Nephron progenitor cell (in vitro differentiated cells): ENCODE data around the gene SP5.
A peak's percentile ranks its signal among the peaks of the same experiment; 100 is the strongest.

Experiments
- DNase-seq: peaks from one replicate; pipeline ENCODE4 v3.0.0; 2021
- H3K27ac Mint-ChIP-seq: 2 replicates; pipeline ENCODE4 v1.8.0; 2021; ENCODE audit warnings: mild to moderate bottlenecking, moderate library complexity, mixed read lengths
- H3K27me3 Mint-ChIP-seq: 2 replicates; pipeline ENCODE4 v1.8.0; 2021; ENCODE audit warnings: mild to moderate bottlenecking, low read depth, mixed read lengths; ENCODE audit not compliant: poor library complexity
- H3K36me3 Mint-ChIP-seq: 2 replicates; pipeline ENCODE4 v1.8.0; 2021; ENCODE audit warnings: low read depth, mixed read lengths
- H3K4me1 Mint-ChIP-seq: 2 replicates; pipeline ENCODE4 v1.8.0; 2021; ENCODE audit warnings: mixed read lengths
- H3K4me3 Mint-ChIP-seq: 2 replicates; pipeline ENCODE4 v1.8.0; 2021; ENCODE audit warnings: mild to moderate bottlenecking, moderate library complexity, mixed read lengths
- H3K9me3 Mint-ChIP-seq: 2 replicates; pipeline ENCODE4 v1.8.0; 2021; ENCODE audit warnings: mild to moderate bottlenecking, moderate library complexity, mixed read lengths
- CTCF ChIP-seq: fragments of 200-600 bp; sonication (generic); IDR thresholded peaks from 2 replicates; pipeline ENCODE4 v1.5.0; 2021; ENCODE audit warnings: antibody characterized with exemption

The SP5 gene

GRCh38 chr2:170717599-170717963 is 2.4 kb downstream of the SP5 start:
- TF ChIP-seq CTCF: no peak
- no peak for DNase-seq
- H3K4me1 Mint-ChIP-seq: peaks cover 41% of the 10 kb centered on the region
- H3K27me3 Mint-ChIP-seq: peaks cover 13% of the 10 kb centered on the region
- peak overlapping the region; percentile 90 for H3K4me3 Mint-ChIP-seq
- H3K27ac Mint-ChIP-seq: no peak overlapping the region
- no peaks in the 10 kb centered on the region for H3K9me3 Mint-ChIP-seq
- H3K36me3 Mint-ChIP-seq: no peaks in the 10 kb centered on the region

GRCh38 chr2:170717991-170718589 is 3.0 kb downstream of the SP5 start:
- Mint-ChIP-seq H3K36me3 (no peaks in the 10 kb centered on the region), H3K4me1 (peaks cover 41% of the 10 kb centered on the region), H3K27me3 (peaks cover 7% of the 10 kb centered on the region), H3K4me3 (peak overlapping the region; percentile 90), H3K9me3 (no peaks in the 10 kb centered on the region), H3K27ac (peak overlapping the region; percentile 78)
- DNase-seq: no peak
- TF ChIP-seq CTCF: no peak

GRCh38 chr2:170719810-170720209 is 4.7 kb downstream of the SP5 start:
- H3K27ac Mint-ChIP-seq: no peak overlapping the region
- no peak for TF ChIP-seq CTCF
- peaks cover 47% of the 10 kb centered on the region for H3K4me1 Mint-ChIP-seq
- peaks cover 3% of the 10 kb centered on the region for H3K27me3 Mint-ChIP-seq
- H3K36me3 Mint-ChIP-seq: no peaks in the 10 kb centered on the region
- DNase-seq: no peak
- H3K4me3 Mint-ChIP-seq: peak overlapping the region; percentile 90
- no peaks in the 10 kb centered on the region for H3K9me3 Mint-ChIP-seq

- H3K36me3 Mint-ChIP-seq: peaks cover 3% of the 10 kb centered on the region
- H3K4me1 Mint-ChIP-seq: peaks cover 54% of the 10 kb centered on the region
- H3K27me3 Mint-ChIP-seq: peaks cover 3% of the 10 kb centered on the region
- no peak overlapping the region for H3K27ac Mint-ChIP-seq
- TF ChIP-seq CTCF: no peak
- H3K4me3 Mint-ChIP-seq: no peak overlapping the region
- H3K9me3 Mint-ChIP-seq: no peaks in the 10 kb centered on the region
- DNase-seq: no peak
These were observed 6.5 kb downstream of the SP5 start for GRCh38 chr2:170721678-170722077.

- Mint-ChIP-seq H3K27me3 (peaks cover 3% of the 10 kb centered on the region), H3K4me3 (no peak overlapping the region), H3K4me1 (peaks cover 55% of the 10 kb centered on the region), H3K9me3 (no peaks in the 10 kb centered on the region), H3K36me3 (peaks cover 8% of the 10 kb centered on the region), H3K27ac (no peak overlapping the region)
- no peak for DNase-seq
- TF ChIP-seq CTCF: no peak
These were observed 7.2 kb downstream of the SP5 start for GRCh38 chr2:170722301-170722700.

- Mint-ChIP-seq H3K27ac (peak overlapping the region; percentile 2), H3K27me3 (no peaks in the 10 kb centered on the region), H3K36me3 (peaks cover 20% of the 10 kb centered on the region), H3K4me1 (peaks cover 47% of the 10 kb centered on the region), H3K9me3 (no peaks in the 10 kb centered on the region), H3K4me3 (no peak overlapping the region)
- TF ChIP-seq CTCF: no peak
- DNase-seq: peak; percentile 21
These were observed 8.4 kb downstream of the SP5 start for GRCh38 chr2:170723446-170723958.
